Stimulated activated CD8-positive, alpha-beta memory T cell treated with anti-CD3 and anti-CD28 coated beads, Interleukin-4, amount 100 ng/mL, for 4 hours (primary cell): ENCODE measurements around the gene WDR70.
"Not testable (repeated sequence)": the region's sequence is repeated elsewhere in the genome, so short reads cannot be mapped to it uniquely, and the experiment has no call there.

ENCODE experiments used
- DNase-seq, 2 donors: peaks; one replicate each; pipeline ENCODE4 v3.0.0-alpha.2; 2020; ENCODE audit warnings: low read depth in 2 of 2, low spot score in 1 of 2

WDR70 gene

DNA sequence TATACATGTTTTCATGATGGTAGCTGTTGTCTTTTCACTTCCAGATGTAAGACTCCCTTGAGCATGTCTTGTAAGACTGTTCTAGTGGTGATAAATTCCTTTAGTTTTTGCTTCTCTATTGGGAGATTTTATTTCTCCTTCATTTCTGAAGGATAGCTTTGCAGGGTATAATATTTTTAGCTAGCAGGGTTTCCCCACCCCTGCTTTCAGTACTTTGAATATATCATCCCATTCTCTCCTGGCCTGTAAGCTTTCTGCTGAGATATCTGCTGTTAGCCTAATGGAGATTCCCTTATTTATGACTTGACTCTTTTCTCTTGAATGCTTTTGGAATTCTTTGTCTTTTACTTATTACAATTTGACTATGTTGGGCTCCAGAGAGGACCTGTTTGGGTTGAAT is 249.8 kb downstream of the WDR70 start:
- no peak for DNase-seq

- DNase-seq, result no peak
These were observed 252.8 kb downstream of the WDR70 start for GRCh38 chr5:37631939-37632338.

DNA sequence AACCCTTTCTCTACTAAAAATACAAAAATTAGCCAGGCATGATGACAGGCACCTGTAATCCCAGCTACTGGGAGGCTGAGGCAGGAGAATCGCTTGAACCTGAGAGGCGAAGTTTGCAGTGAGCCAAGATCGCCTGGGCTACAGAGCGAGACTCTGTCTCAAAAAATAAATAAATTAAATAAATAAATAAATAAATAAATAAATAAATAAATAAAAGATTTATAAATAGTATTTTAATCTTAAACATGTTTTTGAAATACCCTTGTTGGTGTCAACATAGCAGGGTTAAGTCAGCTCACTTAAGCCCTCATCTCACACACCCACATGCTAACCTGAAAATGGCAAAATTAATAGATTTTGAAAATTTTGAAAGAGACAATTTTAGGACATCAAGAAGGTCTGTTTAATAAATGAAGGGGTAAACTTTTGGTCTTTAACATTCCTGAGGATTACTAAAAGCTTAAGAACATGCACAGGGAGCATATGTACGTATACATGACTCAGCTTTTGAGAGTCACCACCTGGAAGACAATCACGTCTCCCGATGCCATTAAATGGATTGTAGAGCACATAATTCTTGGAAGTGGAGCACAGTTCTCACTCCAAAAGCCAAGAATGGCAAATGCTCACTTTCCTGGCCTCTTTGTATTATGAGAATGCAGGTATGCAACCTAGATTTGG is 258.2 kb downstream of the WDR70 start:
- no peak for DNase-seq

DNA sequence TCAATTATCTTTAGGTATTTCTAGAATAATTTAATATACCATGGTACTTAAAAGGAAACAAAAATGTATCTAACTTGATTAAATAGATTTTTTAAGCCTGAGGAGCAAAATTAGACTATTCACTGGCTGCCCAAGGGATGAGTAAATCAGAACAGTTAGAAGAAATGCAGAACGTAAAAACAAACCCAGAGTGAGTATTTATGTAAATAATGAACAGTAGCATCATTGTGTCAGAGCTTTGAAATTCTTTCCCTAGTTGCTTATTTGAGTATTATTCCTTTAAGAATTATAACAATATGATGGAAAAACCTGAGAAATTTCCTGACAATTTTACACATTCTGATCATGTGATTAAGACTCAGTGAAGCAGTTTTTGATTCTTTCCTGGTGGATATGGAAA is 259.8 kb downstream of the WDR70 start:
- DNase-seq, result no peak

GRCh38 chr5:37640088-37640487 is 261.0 kb downstream of the WDR70 start:
- DNase-seq, result no peak

GRCh38 chr5:37641933-37642332 is 262.8 kb downstream of the WDR70 start:
- DNase-seq, result no peak

DNA sequence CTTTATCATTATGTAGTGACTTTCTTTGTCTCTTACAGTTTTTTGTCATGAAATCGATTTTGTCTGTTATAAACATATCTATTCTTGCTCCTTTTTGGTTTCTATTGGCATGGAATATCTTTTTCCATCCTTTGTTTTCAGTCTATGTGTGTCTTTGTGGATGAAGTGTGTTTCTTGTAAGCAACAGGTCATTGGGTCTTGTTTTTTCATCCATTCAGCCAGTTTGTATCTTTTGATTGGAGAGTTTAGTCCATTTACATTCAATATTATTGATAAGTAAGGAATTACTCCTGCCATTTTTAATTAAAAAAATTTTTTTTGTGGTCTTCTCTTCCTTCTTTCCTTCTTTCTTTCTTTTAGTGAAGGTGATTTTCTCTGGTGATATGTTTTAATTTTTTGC is 266.6 kb downstream of the WDR70 start:
- DNase-seq, result no peak

DNA sequence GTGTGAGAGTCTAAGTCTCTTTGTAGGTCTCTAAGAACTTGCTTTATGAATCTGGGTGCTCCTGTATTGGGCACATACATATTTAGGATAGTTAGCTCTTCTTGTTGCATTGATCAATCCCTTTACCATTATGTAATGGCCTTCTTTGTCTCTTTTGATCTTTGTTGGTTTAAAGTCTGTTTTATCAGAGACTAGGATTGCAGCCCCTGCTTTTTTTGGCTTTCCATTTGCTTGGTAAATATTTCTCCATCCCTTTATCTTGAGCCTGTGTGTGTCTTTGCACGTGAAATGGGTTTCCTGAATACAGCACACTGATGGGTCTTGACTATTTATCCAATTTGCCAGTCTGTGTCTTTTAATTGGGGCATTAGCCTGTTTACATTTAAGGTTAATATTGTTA is 275.4 kb downstream of the WDR70 start:
- DNase-seq, result not testable (repeated sequence)

- DNase-seq, result no peak
These were observed 277.9 kb downstream of the WDR70 start for GRCh38 chr5:37657046-37657445.

DNA sequence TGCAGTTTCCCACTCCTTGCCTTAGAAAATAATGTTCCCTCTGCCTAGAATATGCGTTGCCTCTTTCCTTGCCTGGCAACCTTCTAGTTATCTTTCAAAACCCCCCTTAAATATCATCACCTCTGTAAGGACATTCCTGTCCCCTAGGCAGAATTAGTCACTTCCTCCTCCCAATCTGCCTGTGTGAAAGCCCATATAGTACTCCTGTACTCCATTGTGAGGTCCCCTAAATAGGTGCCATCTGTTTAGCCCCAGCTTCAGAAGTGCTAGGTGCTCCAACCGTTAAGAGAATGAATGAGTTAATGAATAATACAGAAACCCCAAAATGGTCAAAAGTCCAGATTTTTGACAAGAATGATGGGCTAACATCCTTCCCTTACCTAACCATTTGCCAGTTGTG is 279.3 kb downstream of the WDR70 start:
- DNase-seq, result no peak

DNA sequence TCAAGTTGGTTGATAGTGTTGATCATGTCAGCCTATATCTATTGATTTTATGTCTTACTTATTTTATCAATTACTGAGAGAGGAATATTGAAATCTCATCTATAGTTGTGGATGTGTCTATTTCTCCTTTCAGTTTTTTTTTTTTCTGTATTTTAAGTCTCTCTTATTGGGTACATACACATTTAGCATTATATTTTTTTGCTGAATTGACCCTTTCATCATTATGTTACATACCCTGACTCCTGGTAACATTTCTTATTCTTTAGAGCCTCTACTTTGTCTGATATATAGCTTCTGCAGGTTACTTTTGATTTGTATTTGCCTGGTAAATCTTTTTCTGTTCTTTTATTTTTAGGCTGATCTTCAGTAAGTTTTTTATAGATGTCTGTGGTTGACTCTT is 281.2 kb downstream of the WDR70 start:
- no peak for DNase-seq

GRCh38 chr5:37661227-37661920 is 282.3 kb downstream of the WDR70 start:
- no peak for DNase-seq

- DNase-seq, result no peak
These were observed 282.8 kb downstream of the WDR70 start for GRCh38 chr5:37661951-37662350.

- no peak for DNase-seq
These were observed 283.2 kb downstream of the WDR70 start for GRCh38 chr5:37662362-37662761.

DNA sequence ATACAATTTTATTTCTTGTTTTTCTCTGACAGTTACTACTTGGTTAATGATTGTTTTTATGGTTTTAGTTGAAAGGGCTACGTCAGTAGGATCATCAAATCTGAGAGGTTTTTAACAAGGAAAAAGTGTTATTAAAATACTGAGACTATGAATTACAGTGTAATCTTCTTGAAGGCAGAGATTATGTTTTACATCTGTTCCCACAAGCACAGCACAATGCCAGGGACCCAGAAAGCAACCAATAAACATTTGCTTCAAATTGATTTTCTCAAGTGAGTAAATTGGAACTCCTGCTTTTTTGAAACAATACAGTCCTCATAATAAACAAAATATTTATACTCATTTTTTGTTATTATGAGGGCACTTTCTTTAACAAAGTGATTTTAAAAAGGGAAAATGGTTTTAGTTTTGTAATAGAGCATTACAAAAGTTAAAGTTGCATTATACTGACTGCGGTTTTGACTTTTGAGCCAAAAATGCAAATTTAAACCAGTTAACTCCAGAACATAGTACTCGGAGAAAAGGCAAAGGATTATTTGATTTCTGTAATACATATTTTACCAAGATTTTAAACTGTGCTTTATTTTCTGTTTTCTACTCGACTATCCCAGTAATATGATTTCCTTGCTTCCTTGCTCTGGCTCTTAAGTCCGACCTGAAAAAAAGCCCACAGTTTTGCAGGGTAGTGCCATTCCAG is 283.8 kb downstream of the WDR70 start:
- DNase-seq, result no peak

DNA sequence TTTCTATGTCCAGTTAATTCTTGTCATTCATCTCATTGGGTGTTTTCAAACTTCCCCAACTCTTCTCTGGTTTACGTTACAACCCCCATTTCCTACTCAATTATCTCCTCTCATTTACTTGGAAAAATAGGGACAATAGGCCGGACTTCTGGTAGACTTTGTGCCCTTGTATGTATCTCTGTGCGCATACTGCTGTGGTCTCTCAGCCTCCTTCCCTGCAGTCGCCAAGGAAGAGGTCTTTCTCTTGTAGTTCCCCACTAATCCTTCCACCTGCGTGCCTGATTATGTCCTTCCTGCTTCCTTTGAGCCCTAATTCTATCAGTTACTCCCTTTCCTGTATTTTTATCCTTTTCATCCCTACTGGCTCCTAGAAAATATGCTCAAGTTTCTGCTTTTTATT is 284.4 kb downstream of the WDR70 start:
- no peak for DNase-seq

DNA sequence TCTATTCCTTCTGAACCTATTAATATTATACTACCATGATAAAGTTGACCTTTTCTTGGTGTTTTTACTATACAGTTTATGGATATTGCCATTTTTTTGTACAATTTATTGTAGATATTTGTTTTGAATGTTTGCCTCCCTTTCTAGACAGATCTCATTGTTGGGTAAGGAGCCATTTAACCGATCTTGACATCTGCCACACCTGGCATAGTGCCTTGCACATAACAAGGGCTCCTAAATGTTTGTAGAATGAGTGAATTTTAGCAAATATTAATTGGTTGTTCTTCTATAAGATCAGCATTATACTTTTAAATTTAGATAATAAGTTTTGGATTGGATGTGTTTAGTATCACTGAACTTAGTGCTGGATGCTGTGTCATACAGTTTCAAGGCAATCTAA is 285.4 kb downstream of the WDR70 start:
- no peak for DNase-seq

DNA sequence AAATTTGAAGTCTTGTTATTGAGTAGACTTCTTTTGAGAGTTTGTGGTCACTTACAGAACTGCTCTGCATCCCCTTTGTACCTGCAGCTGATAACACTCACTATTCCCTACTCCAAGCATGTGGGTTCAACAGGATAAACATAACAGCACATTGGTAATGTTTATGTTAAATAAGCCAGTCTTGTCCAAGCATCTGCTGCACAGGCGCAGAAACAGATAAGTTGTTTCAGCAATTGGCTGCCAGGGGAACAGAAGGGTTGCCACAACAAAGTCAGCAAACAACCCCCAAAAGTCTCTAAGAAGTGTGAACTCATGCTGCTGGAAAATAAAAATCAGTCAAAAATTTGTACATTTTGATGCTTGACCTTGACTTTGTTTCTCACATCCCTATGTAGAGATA is 286.2 kb downstream of the WDR70 start:
- no peak for DNase-seq

- no peak for DNase-seq
These were observed 286.8 kb downstream of the WDR70 start for GRCh38 chr5:37665889-37666288.

DNA sequence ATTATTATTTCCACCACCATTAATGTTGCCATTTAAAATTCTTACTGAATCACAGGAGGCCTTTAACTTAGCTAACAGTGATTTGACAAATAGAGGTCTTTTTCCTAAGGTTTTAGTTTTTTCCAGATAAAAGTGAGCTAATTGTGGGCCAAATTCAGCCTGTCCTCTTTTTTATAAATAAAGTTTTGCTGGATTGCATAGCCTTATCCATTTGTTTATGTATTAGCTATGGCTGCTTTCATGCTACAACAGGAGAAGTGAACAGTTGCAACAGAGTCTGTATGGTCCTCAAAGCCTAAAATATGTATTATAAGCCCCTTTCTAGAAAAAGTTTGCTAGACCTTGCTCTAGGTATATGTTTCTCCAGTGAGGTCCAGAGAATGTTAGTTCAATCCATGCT is 288.3 kb downstream of the WDR70 start:
- no peak for DNase-seq

GRCh38 chr5:37667846-37668245 is 288.7 kb downstream of the WDR70 start:
- no peak for DNase-seq

GRCh38 chr5:37668524-37669047 is 289.5 kb downstream of the WDR70 start:
- DNase-seq, result no peak
